ENCODE data around the gene CDH18. TPM values are rescaled to one million over a fixed set of nuclear protein-coding genes. Genes with fewer than 3 reads are reported as not detected.

Gene CDH18
- total and polyA plus RNA-seq, 2 of the 4 experiments (the other 2 are of a cell fraction): 0.24 to 1.1 TPM

DNA sequence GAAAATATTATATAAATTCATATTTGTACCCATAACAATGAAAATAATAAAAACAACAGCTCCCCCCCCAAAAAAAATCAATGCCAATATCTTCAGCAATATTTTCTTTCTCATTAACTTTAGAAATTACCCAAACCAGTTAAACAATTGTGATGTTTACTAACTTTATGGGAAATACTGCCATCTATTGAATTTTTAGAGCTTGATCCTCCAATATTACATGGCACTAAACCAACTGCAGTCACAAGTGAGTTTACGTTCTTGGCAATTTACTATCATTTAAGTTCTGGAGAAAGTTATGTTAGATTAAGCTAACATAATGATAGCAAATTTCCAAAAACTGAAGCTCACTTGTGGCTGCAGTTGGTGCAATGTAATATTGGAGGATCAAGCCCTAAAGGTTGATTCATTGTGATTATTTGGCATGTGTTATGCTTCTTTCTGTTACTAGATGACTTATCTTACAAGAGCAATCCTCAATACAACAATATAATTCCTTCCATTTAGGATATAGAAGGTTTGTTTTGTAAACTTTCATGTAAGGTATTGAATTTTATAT is 379.5 kb downstream of the CDH18 start:
- Histone ChIP-seq H3K9ac (ENCODE audit: low read depth, low read length) (no peak overlapping the region), H3K27me3 (ENCODE audit: control insufficient read depth, insufficient read depth, low read length) (no peaks in the 10 kb centered on the region), H3K4me2 (ENCODE audit: low read depth, low read length) (no peak overlapping the region), H2BK120ac (ENCODE audit: low read depth, low read length) (no peak overlapping the region), H3K4me3 (ENCODE audit: insufficient read depth, low read depth, low read length) (no peak overlapping the region), H3K14ac (replicated peaks; ENCODE audit: low read depth, low read length) (no peak overlapping the region), H3K4ac (ENCODE audit: low read depth, low read length) (no peak overlapping the region), H3K27ac (ENCODE audit: insufficient read depth, low read length) (no peak overlapping the region), H3K56ac (ENCODE audit: extremely low read depth, insufficient read depth, low read length) (no peak overlapping the region), H2BK5ac (ENCODE audit: low read depth, low read length, poor library complexity, severe bottlenecking) (no peak overlapping the region), H2AFZ (replicated peaks; ENCODE audit: low read length, poor library complexity) (no peak overlapping the region), H3K23ac (ENCODE audit: low read depth, low read length) (no peak overlapping the region), H2AK9ac (replicated peaks; ENCODE audit: low read depth, low read length, poor library complexity) (no peak overlapping the region), H4K91ac (ENCODE audit: insufficient read depth, low read depth, low read length) (no peak overlapping the region), H2BK15ac (ENCODE audit: low read depth, low read length) (no peak overlapping the region), H4K20me1 (ENCODE audit: insufficient read depth, low read length) (no peaks in the 10 kb centered on the region), H3K18ac (ENCODE audit: low read depth, low read length) (no peak overlapping the region), H3K79me1 (ENCODE audit: low read depth in 1 of 2, low read length in 2 of 2) (no peaks in the 10 kb centered on the region), H2BK20ac (ENCODE audit: low read depth, low read length) (no peak overlapping the region), H4K5ac (ENCODE audit: low read depth, low read length) (no peak overlapping the region), H4K8ac (ENCODE audit: low read depth in 2 of 2, low read length in 2 of 2) (no peak overlapping the region), H3K36me3 (ENCODE audit: control insufficient read depth, insufficient read depth, low read length) (no peaks in the 10 kb centered on the region), H2AK5ac (ENCODE audit: low read depth, low read length) (no peak overlapping the region), H3K4me1 (ENCODE audit: control insufficient read depth, insufficient read depth, low read length) (no peaks in the 10 kb centered on the region), H3K9me1 (ENCODE audit: insufficient read depth, low read length) (no peaks in the 10 kb centered on the region), H3K9me3 (ENCODE audit: control insufficient read depth, insufficient read depth, low read length) (no peaks in the 10 kb centered on the region)
- WGBS, 2 experiments (ENCODE audit: extremely low coverage in 2 of 2, insufficient read length in 1 of 2): no CpG with 5 or more reads among the region's 1 CpG
- intact Hi-C loops (cut with micrococcal nuclease): no loop called here
- no peak for ATAC-seq (ENCODE audit: low read depth)
- ChIA-PET POLR2A (ENCODE audit: unreplicated experiment) (no interaction called here), CTCF (no interaction called here)
- dilution Hi-C loops (cut with HindIII; ENCODE audit: low sequenced_read_pairs, unreplicated experiment): no loop called here
- no TSS peak for BruUV-seq (replicated peaks)
- no peak for TF ChIP-seq BHLHE40 (IDR thresholded peaks at IDR 0.05; ENCODE audit: low read depth, low read length)
- no peak for TF ChIP-seq POLR2A (IDR thresholded peaks at IDR 0.05; ENCODE audit: low read depth, low read length)
- no peak for TF ChIP-seq MXI1 (IDR thresholded peaks at IDR 0.05; ENCODE audit: borderline replicate concordance, low read depth, low read length)
- TF ChIP-seq, protein P1, sequence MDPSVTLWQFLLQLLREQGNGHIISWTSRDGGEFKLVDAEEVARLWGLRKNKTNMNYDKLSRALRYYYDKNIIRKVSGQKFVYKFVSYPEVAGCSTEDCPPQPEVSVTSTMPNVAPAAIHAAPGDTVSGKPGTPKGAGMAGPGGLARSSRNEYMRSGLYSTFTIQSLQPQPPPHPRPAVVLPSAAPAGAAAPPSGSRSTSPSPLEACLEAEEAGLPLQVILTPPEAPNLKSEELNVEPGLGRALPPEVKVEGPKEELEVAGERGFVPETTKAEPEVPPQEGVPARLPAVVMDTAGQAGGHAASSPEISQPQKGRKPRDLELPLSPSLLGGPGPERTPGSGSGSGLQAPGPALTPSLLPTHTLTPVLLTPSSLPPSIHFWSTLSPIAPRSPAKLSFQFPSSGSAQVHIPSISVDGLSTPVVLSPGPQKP (IDR thresholded peaks at IDR 0.05; ENCODE audit: borderline replicate concordance, low read depth, low read length): no peak
- TF ChIP-seq NFE2L2 (IDR thresholded peaks at IDR 0.05; ENCODE audit: low read depth, low read length): no peak
- no peak for TF ChIP-seq RFX5 (IDR thresholded peaks at IDR 0.05; ENCODE audit: low read depth, low read length)
- TF ChIP-seq FOS (IDR thresholded peaks at IDR 0.05; ENCODE audit: low read depth, low read length): no peak
- TF ChIP-seq, protein P2, sequence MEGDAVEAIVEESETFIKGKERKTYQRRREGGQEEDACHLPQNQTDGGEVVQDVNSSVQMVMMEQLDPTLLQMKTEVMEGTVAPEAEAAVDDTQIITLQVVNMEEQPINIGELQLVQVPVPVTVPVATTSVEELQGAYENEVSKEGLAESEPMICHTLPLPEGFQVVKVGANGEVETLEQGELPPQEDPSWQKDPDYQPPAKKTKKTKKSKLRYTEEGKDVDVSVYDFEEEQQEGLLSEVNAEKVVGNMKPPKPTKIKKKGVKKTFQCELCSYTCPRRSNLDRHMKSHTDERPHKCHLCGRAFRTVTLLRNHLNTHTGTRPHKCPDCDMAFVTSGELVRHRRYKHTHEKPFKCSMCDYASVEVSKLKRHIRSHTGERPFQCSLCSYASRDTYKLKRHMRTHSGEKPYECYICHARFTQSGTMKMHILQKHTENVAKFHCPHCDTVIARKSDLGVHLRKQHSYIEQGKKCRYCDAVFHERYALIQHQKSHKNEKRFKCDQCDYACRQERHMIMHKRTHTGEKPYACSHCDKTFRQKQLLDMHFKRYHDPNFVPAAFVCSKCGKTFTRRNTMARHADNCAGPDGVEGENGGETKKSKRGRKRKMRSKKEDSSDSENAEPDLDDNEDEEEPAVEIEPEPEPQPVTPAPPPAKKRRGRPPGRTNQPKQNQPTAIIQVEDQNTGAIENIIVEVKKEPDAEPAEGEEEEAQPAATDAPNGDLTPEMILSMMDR (conservative IDR thresholded peaks at IDR 0.05; ENCODE audit: low read depth, low read length): no peak
- no peak for TF ChIP-seq MAZ (IDR thresholded peaks at IDR 0.05; ENCODE audit: borderline replicate concordance, low read depth, low read length)
- TF ChIP-seq RCOR1 (IDR thresholded peaks at IDR 0.05; ENCODE audit: insufficient replicate concordance, low read length): no peak
- no peak for TF ChIP-seq SMC3 (IDR thresholded peaks at IDR 0.05; ENCODE audit: low read depth, low read length)
- no peak for TF ChIP-seq MAFK (IDR thresholded peaks at IDR 0.05; ENCODE audit: low read depth, low read length)
- DNase-seq: no peak
- in situ Hi-C loops (cut with MboI; ENCODE audit: low sequenced_read_pairs): no loop called here
